ENCODE data around the gene DNM3.

The DNM3 gene

GRCh38 chr1:172146141-172146850 is 305.0 kb downstream of the DNM3 start:
- DNase-seq (ENCODE audit: low spot score) = no peak
- no peak for TF ChIP-seq CTCF (IDR thresholded peaks at IDR 0.05; ENCODE audit: poor library complexity, severe bottlenecking)
- H3K27ac ChIP-seq (ENCODE audit: poor library complexity, severe bottlenecking) = peak overlapping the region; percentile 26
- H3K4me3 ChIP-seq (ENCODE audit: severe bottlenecking) = no peak overlapping the region
- peaks cover 29% of the 10 kb centered on the region for H3K4me1 ChIP-seq (ENCODE audit: insufficient read depth, poor library complexity, severe bottlenecking)
- no peaks in the 10 kb centered on the region for H3K9me3 ChIP-seq (ENCODE audit: severe bottlenecking)
- no peaks in the 10 kb centered on the region for H3K27me3 ChIP-seq (ENCODE audit: insufficient read depth, poor library complexity, severe bottlenecking)
- peak; percentile 75 for ATAC-seq (ENCODE audit: low read depth)
- no peaks in the 10 kb centered on the region for H3K36me3 ChIP-seq (ENCODE audit: low read depth)

GRCh38 chr1:172147541-172147940 is 306.2 kb downstream of the DNM3 start:
- peak overlapping the region; percentile 26 for H3K27ac ChIP-seq (ENCODE audit: poor library complexity, severe bottlenecking)
- no peak overlapping the region for H3K4me3 ChIP-seq (ENCODE audit: severe bottlenecking)
- H3K36me3 ChIP-seq (ENCODE audit: low read depth) = no peaks in the 10 kb centered on the region
- no peaks in the 10 kb centered on the region for H3K27me3 ChIP-seq (ENCODE audit: insufficient read depth, poor library complexity, severe bottlenecking)
- ATAC-seq (ENCODE audit: low read depth) (peak; percentile 60), DNase-seq (ENCODE audit: low spot score) (no peak)
- H3K9me3 ChIP-seq (ENCODE audit: severe bottlenecking) = no peaks in the 10 kb centered on the region
- TF ChIP-seq CTCF (IDR thresholded peaks at IDR 0.05; ENCODE audit: poor library complexity, severe bottlenecking) = no peak
- H3K4me1 ChIP-seq (ENCODE audit: insufficient read depth, poor library complexity, severe bottlenecking) = peaks cover 29% of the 10 kb centered on the region

- Histone ChIP-seq H3K36me3 (ENCODE audit: low read depth) (no peaks in the 10 kb centered on the region), H3K9me3 (ENCODE audit: severe bottlenecking) (no peaks in the 10 kb centered on the region), H3K27me3 (ENCODE audit: insufficient read depth, poor library complexity, severe bottlenecking) (no peaks in the 10 kb centered on the region), H3K4me1 (ENCODE audit: insufficient read depth, poor library complexity, severe bottlenecking) (peaks cover 26% of the 10 kb centered on the region), H3K27ac (ENCODE audit: poor library complexity, severe bottlenecking) (peak overlapping the region; percentile 26), H3K4me3 (ENCODE audit: severe bottlenecking) (no peak overlapping the region)
- no peak for DNase-seq (ENCODE audit: low spot score)
- TF ChIP-seq CTCF (IDR thresholded peaks at IDR 0.05; ENCODE audit: poor library complexity, severe bottlenecking) = no peak
- no peak for ATAC-seq (ENCODE audit: low read depth)
These were observed 306.9 kb downstream of the DNM3 start for GRCh38 chr1:172148213-172148612.

GRCh38 chr1:172148707-172149106 is 307.4 kb downstream of the DNM3 start:
- DNase-seq (ENCODE audit: low spot score) (no peak), ATAC-seq (ENCODE audit: low read depth) (no peak)
- H3K4me1 ChIP-seq (ENCODE audit: insufficient read depth, poor library complexity, severe bottlenecking) = peaks cover 26% of the 10 kb centered on the region
- TF ChIP-seq CTCF (IDR thresholded peaks at IDR 0.05; ENCODE audit: poor library complexity, severe bottlenecking) = no peak
- no peaks in the 10 kb centered on the region for H3K36me3 ChIP-seq (ENCODE audit: low read depth)
- no peak overlapping the region for H3K27ac ChIP-seq (ENCODE audit: poor library complexity, severe bottlenecking)
- H3K9me3 ChIP-seq (ENCODE audit: severe bottlenecking) = no peaks in the 10 kb centered on the region
- H3K4me3 ChIP-seq (ENCODE audit: severe bottlenecking) = no peak overlapping the region
- no peaks in the 10 kb centered on the region for H3K27me3 ChIP-seq (ENCODE audit: insufficient read depth, poor library complexity, severe bottlenecking)

GRCh38 chr1:172149346-172149745 is 308.0 kb downstream of the DNM3 start:
- ATAC-seq (ENCODE audit: low read depth) (no peak), DNase-seq (ENCODE audit: low spot score) (no peak)
- no peak overlapping the region for H3K4me3 ChIP-seq (ENCODE audit: severe bottlenecking)
- H3K36me3 ChIP-seq (ENCODE audit: low read depth) = no peaks in the 10 kb centered on the region
- no peak for TF ChIP-seq CTCF (IDR thresholded peaks at IDR 0.05; ENCODE audit: poor library complexity, severe bottlenecking)
- no peaks in the 10 kb centered on the region for H3K27me3 ChIP-seq (ENCODE audit: insufficient read depth, poor library complexity, severe bottlenecking)
- H3K4me1 ChIP-seq (ENCODE audit: insufficient read depth, poor library complexity, severe bottlenecking) = peaks cover 31% of the 10 kb centered on the region
- H3K27ac ChIP-seq (ENCODE audit: poor library complexity, severe bottlenecking) = no peak overlapping the region
- H3K9me3 ChIP-seq (ENCODE audit: severe bottlenecking) = no peaks in the 10 kb centered on the region
